Measurements from ENCODE around the gene AHRR. TPM values are rescaled to one million over a fixed set of nuclear protein-coding genes. Genes with fewer than 3 reads are reported as not detected.

AHRR gene
- total RNA-seq, 1 experiment from 2014 or later: 51.8 TPM

Other genes with a start within 250 kb of the AHRR start
- gene PLEKHG4B, start 229.5 kb upstream of the AHRR start, total RNA-seq (2014; rRNA removed; shearing (Covaris generic)): 2.3 TPM in 2 replicates
- gene LRRC14B, start 130.2 kb upstream of the AHRR start, total RNA-seq (2014; rRNA removed; shearing (Covaris generic)): not detected in 2 replicates
- gene CCDC127, start 103.6 kb upstream of the AHRR start, total RNA-seq (2014; rRNA removed; shearing (Covaris generic)): 3.4 and 3.8 TPM in 2 replicates
- 91.9 and 95.6 TPM in 2 replicates for gene SDHA, start 103.4 kb upstream of the AHRR start, total RNA-seq (2014; rRNA removed; shearing (Covaris generic))
- gene PDCD6, start 50.1 kb upstream of the AHRR start, total RNA-seq (2014; rRNA removed; shearing (Covaris generic)): 147 and 158 TPM in 2 replicates
- 22.7 and 25.2 TPM in 2 replicates for gene EXOC3, start 121.5 kb downstream of the AHRR start, total RNA-seq (2014; rRNA removed; shearing (Covaris generic))
- gene SLC9A3, start 202.7 kb downstream of the AHRR start, total RNA-seq (2014; rRNA removed; shearing (Covaris generic)): 0.84 and 0.88 TPM in 2 replicates